ENCODE results near the gene SPEF2. TPM values are rescaled to one million over a fixed set of nuclear protein-coding genes. Genes with fewer than 3 reads are reported as not detected.
A peak's percentile ranks its signal among the peaks of the same experiment; 100 is the strongest.

SPEF2 gene
- total RNA-seq, 5 donors from 2014 or later (not counting 1 experiment from before 2014, with no cell fraction given), result 6.0 to 12.3 (median 11.3) TPM

DNA sequence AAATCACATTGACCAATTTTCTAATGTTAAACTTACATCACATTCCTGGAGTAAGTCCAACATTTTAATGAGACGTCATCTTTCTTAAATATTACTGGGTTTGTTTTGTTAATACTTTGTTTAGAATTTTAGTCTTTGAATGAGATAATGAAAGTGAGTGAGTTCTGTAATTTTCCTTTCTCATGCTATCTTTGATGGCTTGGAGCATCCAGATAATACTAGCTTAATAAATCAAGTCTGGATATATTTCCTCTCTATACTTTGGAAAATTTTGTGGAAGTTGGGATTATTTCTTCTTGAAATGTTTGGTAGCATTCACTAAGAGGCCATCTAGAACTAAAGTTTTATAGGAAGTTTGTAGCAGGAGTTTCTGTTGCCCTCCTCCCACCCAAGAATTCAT, 148.3 kb downstream of the SPEF2 start:
- ATAC-seq (replicated peaks in 1 of 4) (no peak), DNase-seq (no peak)
- no peak overlapping the region for H3K27ac ChIP-seq (ENCODE audit: low read length)
- peaks cover 0 to 3% of the 10 kb centered on the region in 2 experiments for H3K27me3 ChIP-seq (replicated peaks in 1 of 2; ENCODE audit: control insufficient read depth in 2 of 2, extremely low read depth in 1 of 2, insufficient read depth in 2 of 2, low read length in 1 of 2)
- no peaks in the 10 kb centered on the region for H3K9me3 ChIP-seq
- Mint-ChIP-seq H3K27me3 (no peaks in the 10 kb centered on the region), H3K4me1 (peaks cover 23 to 26% (median 25%) of the 10 kb centered on the region in 3 donors), H3K4me3 (no peak overlapping the region), H3K36me3 (peaks cover 3% of the 10 kb centered on the region), H3K9me3 (no peaks in the 10 kb centered on the region), H3K27ac (no peak overlapping the region)
- no peaks in the 10 kb centered on the region for H3K4me1 ChIP-seq (ENCODE audit: control insufficient read depth in 1 of 2, extremely low read depth in 1 of 2, insufficient read depth in 2 of 2, low read length in 2 of 2)
- POLR2A ChIA-PET, result interaction anchor here in 1 of 2 donors (0.6 kb wide), 1 partner anchor 160 kb away, joined by 4 read pairs; no protein-coding TSS in a partner anchor
- 100% methylated on average over 1 of the region's 1 CpG for WGBS (ENCODE audit: insufficient coverage)
- H3K36me3 ChIP-seq (ENCODE audit: control insufficient read depth in 2 of 2, extremely low read depth in 1 of 2, insufficient read depth in 1 of 2, low read length in 1 of 2), result no peaks in the 10 kb centered on the region
- CTCF ChIA-PET, result interaction anchor here in 1 of 2 donors (0.6 kb wide), 1 partner anchor 523 kb away, joined by 3 read pairs; no protein-coding TSS in a partner anchor
- H3K4me3 ChIP-seq (ENCODE audit: control insufficient read depth in 1 of 2, extremely low read depth in 1 of 2, low read length in 1 of 2), result no peak overlapping the region

DNA sequence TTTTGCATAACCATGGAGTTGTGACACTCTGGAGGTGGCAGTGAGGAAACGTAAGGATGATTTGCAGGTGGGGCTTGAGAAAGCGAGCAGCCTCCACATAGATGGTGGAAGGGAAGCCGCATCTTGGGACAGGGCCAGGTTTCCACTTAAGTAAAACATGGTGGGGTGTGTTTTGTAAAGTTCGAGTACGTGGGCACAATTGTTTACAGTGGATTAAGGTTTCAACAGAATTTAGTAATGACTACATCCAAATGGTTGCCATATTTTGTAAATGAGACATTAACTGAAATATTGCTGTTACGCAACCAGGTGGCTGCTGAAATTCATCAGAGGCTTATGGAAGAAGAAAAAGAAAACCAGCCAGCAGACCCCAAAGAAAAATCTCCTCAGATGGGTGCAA, 153.6 kb downstream of the SPEF2 start:
- no peak for ATAC-seq (replicated peaks in 1 of 4)
- Mint-ChIP-seq H3K27ac (no peak overlapping the region), H3K4me3 (no peak overlapping the region), H3K36me3 (no peaks in the 10 kb centered on the region), H3K4me1 (peaks cover 33 to 39% (median 39%) of the 10 kb centered on the region in 3 donors), H3K9me3 (no peaks in the 10 kb centered on the region), H3K27me3 (no peaks in the 10 kb centered on the region)
- Histone ChIP-seq H3K4me3 (ENCODE audit: control insufficient read depth in 1 of 2, extremely low read depth in 1 of 2, low read length in 1 of 2) (no peak overlapping the region), H3K4me1 (ENCODE audit: control insufficient read depth in 1 of 2, extremely low read depth in 1 of 2, insufficient read depth in 2 of 2, low read length in 2 of 2) (peaks cover 0 to 4% of the 10 kb centered on the region in 2 experiments), H3K9me3 (no peaks in the 10 kb centered on the region), H3K27me3 (replicated peaks in 1 of 2; ENCODE audit: control insufficient read depth in 2 of 2, extremely low read depth in 1 of 2, insufficient read depth in 2 of 2, low read length in 1 of 2) (peaks cover 0 to 3% of the 10 kb centered on the region in 2 experiments), H3K36me3 (ENCODE audit: control insufficient read depth in 2 of 2, extremely low read depth in 1 of 2, insufficient read depth in 1 of 2, low read length in 1 of 2) (no peaks in the 10 kb centered on the region), H3K27ac (ENCODE audit: low read length) (no peak overlapping the region)
- DNase-seq, result no peak
- POLR2A ChIA-PET, result interaction anchor here in 1 of 2 donors (0.6 kb wide), 1 partner anchor 109 kb away, joined by 3 read pairs; no protein-coding TSS in a partner anchor
- CTCF ChIA-PET, result no interaction called here
- WGBS (ENCODE audit: insufficient coverage), result 92% methylated on average over 2 of the region's 6 CpGs

DNA sequence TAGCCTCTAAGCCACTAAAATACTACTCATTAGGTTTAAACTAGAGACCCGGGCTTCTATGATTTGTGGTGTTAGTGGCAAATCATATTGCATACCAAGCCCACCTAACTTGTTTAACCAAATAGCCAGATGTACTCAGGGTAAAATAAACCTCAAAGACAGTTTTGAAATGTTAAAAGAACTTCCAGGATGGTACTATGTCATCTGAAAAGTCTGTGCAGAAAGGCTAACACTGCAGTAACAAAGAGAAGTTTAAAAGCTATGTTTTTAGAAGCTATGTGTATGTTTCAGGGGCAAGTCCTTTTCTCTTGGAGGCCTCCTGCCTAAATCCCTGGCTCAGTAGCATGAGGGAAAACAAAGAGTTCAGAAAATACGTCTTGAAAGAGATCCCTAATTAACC, 154.2 kb downstream of the SPEF2 start:
- POLR2A ChIA-PET, result interaction anchor here in 1 of 2 donors (0.6 to 0.8 kb wide), 2 partner anchors 79 to 109 kb away, joined by 3 read pairs; no protein-coding TSS in a partner anchor
- no peak for ATAC-seq (replicated peaks in 1 of 4)
- Mint-ChIP-seq H3K27me3 (no peaks in the 10 kb centered on the region), H3K36me3 (no peaks in the 10 kb centered on the region), H3K4me1 (peaks cover 37 to 42% (median 41%) of the 10 kb centered on the region in 3 donors), H3K4me3 (no peak overlapping the region), H3K9me3 (no peaks in the 10 kb centered on the region), H3K27ac (peak overlapping the region in 1 of 2 donors; percentile 59)
- WGBS (ENCODE audit: insufficient coverage), result no CpG with 5 or more reads among the region's 2 CpGs
- Histone ChIP-seq H3K4me3 (ENCODE audit: control insufficient read depth in 1 of 2, extremely low read depth in 1 of 2, low read length in 1 of 2) (no peak overlapping the region), H3K27me3 (replicated peaks in 1 of 2; ENCODE audit: control insufficient read depth in 2 of 2, extremely low read depth in 1 of 2, insufficient read depth in 2 of 2, low read length in 1 of 2) (peaks cover 0 to 3% of the 10 kb centered on the region in 2 experiments), H3K36me3 (ENCODE audit: control insufficient read depth in 2 of 2, extremely low read depth in 1 of 2, insufficient read depth in 1 of 2, low read length in 1 of 2) (no peaks in the 10 kb centered on the region), H3K4me1 (ENCODE audit: control insufficient read depth in 1 of 2, extremely low read depth in 1 of 2, insufficient read depth in 2 of 2, low read length in 2 of 2) (peaks cover 0 to 4% of the 10 kb centered on the region in 2 experiments), H3K9me3 (no peaks in the 10 kb centered on the region), H3K27ac (ENCODE audit: low read length) (no peak overlapping the region)
- CTCF ChIA-PET, result interaction anchor here in 1 of 2 donors (1.4 kb wide), 1 partner anchor 9 kb away, joined by 7 read pairs; no protein-coding TSS in a partner anchor
- DNase-seq, result no peak

DNA sequence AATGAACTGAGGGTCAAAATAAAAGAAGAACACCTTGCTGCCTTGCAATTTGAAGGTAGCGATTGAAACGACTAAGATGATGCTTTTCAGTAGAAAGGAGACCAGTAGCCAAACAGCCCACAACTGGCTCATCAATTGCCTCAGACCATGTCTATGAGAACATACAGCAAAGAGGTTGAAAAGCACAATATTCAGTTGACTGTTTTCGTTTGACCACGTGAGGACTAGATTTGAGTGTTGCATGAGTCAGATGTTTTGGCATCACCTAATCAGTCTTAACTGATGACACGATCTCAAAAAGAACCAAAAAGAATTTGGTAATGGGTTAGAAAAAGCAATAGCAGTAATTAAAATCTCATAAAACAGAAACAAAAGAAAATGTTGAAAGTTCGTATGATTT, 156.3 kb downstream of the SPEF2 start:
- Histone ChIP-seq H3K4me1 (ENCODE audit: control insufficient read depth in 1 of 2, extremely low read depth in 1 of 2, insufficient read depth in 2 of 2, low read length in 2 of 2) (peaks cover 5 to 15% of the 10 kb centered on the region in 2 experiments), H3K27me3 (replicated peaks in 1 of 2; ENCODE audit: control insufficient read depth in 2 of 2, extremely low read depth in 1 of 2, insufficient read depth in 2 of 2, low read length in 1 of 2) (peaks cover 0 to 3% of the 10 kb centered on the region in 2 experiments), H3K4me3 (ENCODE audit: control insufficient read depth in 1 of 2, extremely low read depth in 1 of 2, low read length in 1 of 2) (no peak overlapping the region), H3K9me3 (no peaks in the 10 kb centered on the region), H3K36me3 (ENCODE audit: control insufficient read depth in 2 of 2, extremely low read depth in 1 of 2, insufficient read depth in 1 of 2, low read length in 1 of 2) (no peaks in the 10 kb centered on the region), H3K27ac (ENCODE audit: low read length) (peak overlapping the region; percentile 31)
- Mint-ChIP-seq H3K4me3 (no peak overlapping the region), H3K9me3 (no peaks in the 10 kb centered on the region), H3K36me3 (no peaks in the 10 kb centered on the region), H3K27ac (peak overlapping the region; percentile 60 to 72), H3K4me1 (peaks cover 54 to 59% (median 57%) of the 10 kb centered on the region in 3 donors), H3K27me3 (no peaks in the 10 kb centered on the region)
- WGBS (ENCODE audit: insufficient coverage), result 83% methylated on average over 2 of the region's 6 CpGs
- CTCF ChIA-PET, result no interaction called here
- POLR2A ChIA-PET, result interaction anchor here in 1 of 2 donors (0.6 kb wide), 1 partner anchor 1574 kb away, joined by 3 read pairs; no protein-coding TSS in a partner anchor
- DNase-seq, result no peak
- peak in 2 of 4 experiments; percentile 39 to 79 for ATAC-seq (replicated peaks in 1 of 4)

DNA sequence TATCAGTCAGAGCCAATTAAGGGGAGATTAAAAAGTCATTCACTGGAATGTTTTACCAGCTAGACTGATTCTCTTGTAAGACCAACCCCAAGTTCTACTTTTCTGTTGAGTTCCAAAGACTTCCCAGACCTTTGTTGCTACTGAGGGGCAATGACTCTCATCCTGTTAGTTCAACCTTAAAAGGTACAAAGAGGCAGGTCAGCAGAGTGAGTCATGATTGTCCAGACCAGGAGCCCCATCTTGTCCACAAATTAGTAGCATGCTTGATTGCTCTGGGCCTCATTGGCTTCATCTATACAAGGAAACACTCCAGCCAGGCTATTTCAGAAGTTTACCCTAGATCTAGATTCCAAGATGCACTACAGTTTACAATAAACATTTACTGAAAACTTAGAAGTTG, 159.1 kb downstream of the SPEF2 start:
- Mint-ChIP-seq H3K4me3 (no peak overlapping the region), H3K4me1 (peaks cover 74 to 77% (median 74%) of the 10 kb centered on the region in 3 donors), H3K36me3 (no peaks in the 10 kb centered on the region), H3K27ac (peak overlapping the region; percentile 66 to 70), H3K27me3 (no peaks in the 10 kb centered on the region), H3K9me3 (no peaks in the 10 kb centered on the region)
- no peaks in the 10 kb centered on the region for H3K27me3 ChIP-seq (replicated peaks in 1 of 2; ENCODE audit: control insufficient read depth in 2 of 2, extremely low read depth in 1 of 2, insufficient read depth in 2 of 2, low read length in 1 of 2)
- DNase-seq, result no peak
- H3K27ac ChIP-seq (ENCODE audit: low read length), result no peak overlapping the region
- no peak overlapping the region for H3K4me3 ChIP-seq (ENCODE audit: control insufficient read depth in 1 of 2, extremely low read depth in 1 of 2, low read length in 1 of 2)
- POLR2A ChIA-PET, result interaction anchor here (0.6 to 5.1 kb wide), 5 partner anchors 17 to 82 kb away, joined by 3 to 75 read pairs (median 7); partner anchors contain the start of gene IL7R (in 1 of the 2)
- peaks cover 12 to 38% of the 10 kb centered on the region in 2 experiments for H3K4me1 ChIP-seq (ENCODE audit: control insufficient read depth in 1 of 2, extremely low read depth in 1 of 2, insufficient read depth in 2 of 2, low read length in 2 of 2)
- CTCF ChIA-PET, result interaction anchor here (0.7 to 6.6 kb wide), 20 partner anchors 9 to 153 kb away, joined by 3 to 83 read pairs (median 4); partner anchors contain the start of gene IL7R (in 1 of the 2)
- H3K9me3 ChIP-seq, result no peaks in the 10 kb centered on the region
- ATAC-seq (replicated peaks in 1 of 4), result no peak
- H3K36me3 ChIP-seq (ENCODE audit: control insufficient read depth in 2 of 2, extremely low read depth in 1 of 2, insufficient read depth in 1 of 2, low read length in 1 of 2), result no peaks in the 10 kb centered on the region

DNA sequence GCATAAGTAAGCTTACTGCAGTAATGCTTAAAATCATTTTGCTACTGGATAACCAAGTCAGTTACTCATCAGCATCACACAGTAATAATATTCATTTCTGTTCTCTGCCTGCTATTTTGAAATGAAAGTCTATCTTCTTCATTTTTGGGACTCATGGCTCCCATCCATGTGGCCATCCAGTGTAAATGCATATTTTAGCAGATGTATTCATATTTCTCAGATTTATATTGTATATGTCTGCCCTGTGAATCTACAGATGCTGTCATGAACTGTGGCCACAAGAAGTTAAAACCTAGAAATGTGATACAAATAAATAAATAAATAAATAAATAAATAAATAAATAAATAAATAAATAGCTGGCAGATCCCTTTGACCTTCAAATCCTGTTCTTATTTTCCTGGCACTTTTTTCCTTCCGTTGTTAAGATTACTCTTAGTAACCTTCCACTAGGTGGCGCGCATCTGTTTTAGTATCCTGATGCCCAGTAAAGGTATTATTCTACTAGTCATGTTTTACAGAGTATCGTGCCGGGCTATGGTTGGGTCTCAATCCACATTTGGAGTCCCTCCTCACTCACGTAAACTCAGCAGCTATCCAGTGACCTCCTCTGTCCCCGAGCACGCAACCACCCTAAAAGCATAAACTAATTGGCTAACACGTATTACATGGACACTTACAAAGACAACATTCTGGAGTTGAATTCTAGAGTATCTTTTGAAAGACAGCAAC, 159.9 kb downstream of the SPEF2 start:
- Mint-ChIP-seq H3K4me3 (peak overlapping the region; percentile 33 to 65 (median 40)), H3K9me3 (no peaks in the 10 kb centered on the region), H3K36me3 (no peaks in the 10 kb centered on the region), H3K27ac (peak overlapping the region; percentile 89 to 95), H3K4me1 (peaks cover 73 to 77% (median 75%) of the 10 kb centered on the region in 3 donors), H3K27me3 (no peaks in the 10 kb centered on the region)
- Histone ChIP-seq H3K9me3 (no peaks in the 10 kb centered on the region), H3K4me3 (ENCODE audit: control insufficient read depth in 1 of 2, extremely low read depth in 1 of 2, low read length in 1 of 2) (peak overlapping the region in 1 of 2 donors; percentile 3), H3K4me1 (ENCODE audit: control insufficient read depth in 1 of 2, extremely low read depth in 1 of 2, insufficient read depth in 2 of 2, low read length in 2 of 2) (peaks cover 16 to 37% of the 10 kb centered on the region in 2 experiments), H3K27ac (ENCODE audit: low read length) (peak overlapping the region; percentile 58), H3K36me3 (ENCODE audit: control insufficient read depth in 2 of 2, extremely low read depth in 1 of 2, insufficient read depth in 1 of 2, low read length in 1 of 2) (no peaks in the 10 kb centered on the region), H3K27me3 (replicated peaks in 1 of 2; ENCODE audit: control insufficient read depth in 2 of 2, extremely low read depth in 1 of 2, insufficient read depth in 2 of 2, low read length in 1 of 2) (no peaks in the 10 kb centered on the region)
- ChIA-PET POLR2A (interaction anchor here (0.6 to 5.1 kb wide), 7 partner anchors 13 to 81 kb away, joined by 3 to 75 read pairs (median 4); partner anchors contain the start of gene IL7R (in 1 of the 2)), CTCF (interaction anchor here (0.6 to 6.6 kb wide), 38 partner anchors 8 to 154 kb away, joined by 3 to 83 read pairs (median 4); partner anchors contain the start of gene IL7R (in 1 of the 2))
- ATAC-seq (replicated peaks in 1 of 4) (peak; percentile 41 to 67 (median 50)), DNase-seq (peak; percentile 39 to 91 (median 68))
- WGBS (ENCODE audit: insufficient coverage), result no CpG with 5 or more reads among the region's 9 CpGs
